ENCODE measurements around the gene TNNI3. TPM values are rescaled to one million over a fixed set of nuclear protein-coding genes. Genes with fewer than 3 reads are reported as not detected.

Gene TNNI3
- total and polyA plus RNA-seq, 2 of the 4 experiments (the other 2 are of a cell fraction) = not detected

DNA sequence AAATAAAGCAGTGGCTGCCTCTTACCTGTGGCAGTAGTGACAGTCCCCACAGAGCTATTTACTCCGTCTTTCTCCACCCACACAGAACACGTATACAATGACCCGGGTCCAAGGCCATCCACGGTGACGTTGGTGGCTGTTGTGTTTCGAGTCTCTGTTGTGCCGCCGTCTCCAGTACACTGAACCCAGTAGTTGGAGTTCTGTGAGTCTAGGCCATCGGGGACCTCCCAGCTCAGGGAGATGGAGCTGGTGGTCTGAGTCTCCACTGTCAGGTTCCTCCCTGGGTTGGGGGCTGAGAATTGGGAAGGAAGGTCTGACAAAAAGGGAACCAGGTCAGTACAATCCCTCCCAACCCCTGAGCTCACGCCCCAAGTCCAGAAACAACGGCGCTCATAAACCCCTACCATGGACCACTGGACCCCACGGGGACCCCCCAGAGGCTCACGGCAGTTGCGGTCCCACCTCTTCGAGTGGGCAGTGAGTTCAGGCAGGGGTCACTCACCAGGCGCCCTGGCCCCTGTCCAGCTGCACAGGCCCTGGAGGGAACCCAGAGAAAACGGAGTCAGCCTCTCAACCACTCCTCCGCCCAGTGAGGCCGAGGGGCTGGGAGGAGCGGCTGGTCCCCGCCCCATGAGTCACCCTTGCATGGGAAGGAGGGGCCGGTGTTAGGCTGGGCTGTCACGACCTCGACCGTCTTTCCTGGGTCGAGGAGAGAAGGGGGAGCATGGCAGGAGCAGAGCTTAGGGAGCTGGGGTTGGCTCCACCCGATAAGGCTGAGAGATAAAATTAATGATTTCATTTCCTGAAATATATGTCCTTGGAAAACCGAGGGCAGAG, 49.4 kb upstream of the TNNI3 start (continued):
- TF ChIP-seq, protein P1, sequence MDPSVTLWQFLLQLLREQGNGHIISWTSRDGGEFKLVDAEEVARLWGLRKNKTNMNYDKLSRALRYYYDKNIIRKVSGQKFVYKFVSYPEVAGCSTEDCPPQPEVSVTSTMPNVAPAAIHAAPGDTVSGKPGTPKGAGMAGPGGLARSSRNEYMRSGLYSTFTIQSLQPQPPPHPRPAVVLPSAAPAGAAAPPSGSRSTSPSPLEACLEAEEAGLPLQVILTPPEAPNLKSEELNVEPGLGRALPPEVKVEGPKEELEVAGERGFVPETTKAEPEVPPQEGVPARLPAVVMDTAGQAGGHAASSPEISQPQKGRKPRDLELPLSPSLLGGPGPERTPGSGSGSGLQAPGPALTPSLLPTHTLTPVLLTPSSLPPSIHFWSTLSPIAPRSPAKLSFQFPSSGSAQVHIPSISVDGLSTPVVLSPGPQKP (IDR thresholded peaks at IDR 0.05; ENCODE audit: borderline replicate concordance, low read depth, low read length) = no peak
- TF ChIP-seq RFX5 (IDR thresholded peaks at IDR 0.05; ENCODE audit: low read depth, low read length) = no peak
- TF ChIP-seq MXI1 (IDR thresholded peaks at IDR 0.05; ENCODE audit: borderline replicate concordance, low read depth, low read length) = no peak
- TF ChIP-seq MAZ (IDR thresholded peaks at IDR 0.05; ENCODE audit: borderline replicate concordance, low read depth, low read length) = peak; percentile 81
- peak; percentile 67 for TF ChIP-seq POLR2A (IDR thresholded peaks at IDR 0.05; ENCODE audit: low read depth, low read length)
- TF ChIP-seq, protein P2, sequence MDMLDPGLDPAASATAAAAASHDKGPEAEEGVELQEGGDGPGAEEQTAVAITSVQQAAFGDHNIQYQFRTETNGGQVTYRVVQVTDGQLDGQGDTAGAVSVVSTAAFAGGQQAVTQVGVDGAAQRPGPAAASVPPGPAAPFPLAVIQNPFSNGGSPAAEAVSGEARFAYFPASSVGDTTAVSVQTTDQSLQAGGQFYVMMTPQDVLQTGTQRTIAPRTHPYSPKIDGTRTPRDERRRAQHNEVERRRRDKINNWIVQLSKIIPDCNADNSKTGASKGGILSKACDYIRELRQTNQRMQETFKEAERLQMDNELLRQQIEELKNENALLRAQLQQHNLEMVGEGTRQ (IDR thresholded peaks at IDR 0.05; ENCODE audit: low read depth, low read length) = no peak
- TF ChIP-seq MAFK (IDR thresholded peaks at IDR 0.05; ENCODE audit: low read depth, low read length) = no peak
